Heart right ventricle (tissue), 16 donors: ENCODE results near the gene EVX1. TPM values are rescaled to one million over a fixed set of nuclear protein-coding genes. Genes with fewer than 3 reads are reported as not detected.

Experiments
- ATAC-seq, 8 donors: fragments of 200-7000 bp; cut with Tn5 transposase; one replicate each; pipeline ENCODE4 v1.9.1; 2020; ENCODE audit warnings: mild to moderate bottlenecking in 8 of 8, moderate library complexity in 8 of 8, moderate number of reproducible peaks in 1 of 8
- DNase-seq, 2 donors: peaks; one replicate each; pipeline ENCODE4 v3.0.0-alpha.2; 2020
- H3K27ac ChIP-seq, 10 donors: fragments of 200-600 bp; sonication (generic) in 2 of 10; one replicate each; pipeline versions ENCODE4 v1.5.0 to v1.8.0; 2020 to 2022; ENCODE audit warnings: mild to moderate bottlenecking in 3 of 10
- H3K27me3 ChIP-seq, 7 donors: fragments of 200-600 bp; one replicate each; pipeline ENCODE4 v1.8.0; 2021 to 2022; ENCODE audit warnings: mild to moderate bottlenecking in 2 of 7
- H3K36me3 ChIP-seq, 9 donors: fragments of 200-600 bp; sonication (generic) in 1 of 9; one replicate each; pipeline versions ENCODE4 v1.5.0 to v1.8.0; 2020 to 2022; ENCODE audit warnings: mild to moderate bottlenecking in 2 of 9
- H3K4me1 ChIP-seq, 9 donors: fragments of 200-600 bp; sonication (generic) in 1 of 9; one replicate each; pipeline versions ENCODE4 v1.5.0 to v1.8.0; 2020 to 2022; ENCODE audit warnings: mild to moderate bottlenecking in 4 of 9
- H3K4me3 ChIP-seq, 10 donors: fragments of 200-600 bp; sonication (generic) in 2 of 10; one replicate each; pipeline versions ENCODE4 v1.5.0 to v1.8.0; 2020 to 2022; ENCODE audit warnings: mild to moderate bottlenecking in 7 of 10, moderate library complexity in 2 of 10
- H3K9me3 ChIP-seq, 11 donors: fragments of 200-600 bp in 10 of 11; sonication (generic) in 2 of 11; one replicate each; pipeline versions ENCODE4 v1.5.0 to v1.8.0; 2013 to 2022; ENCODE audit warnings: mild to moderate bottlenecking in 2 of 11, control low read depth in 1 of 11, moderate library complexity in 1 of 11
- CTCF ChIP-seq, 9 donors: fragments of 200-600 bp; sonication (generic) in 2 of 9; IDR thresholded peaks; one replicate each; pipeline versions ENCODE4 v1.5.0 to v1.8.0; 2021 to 2022; ENCODE audit warnings: antibody characterized with exemption in 9 of 9, mild to moderate bottlenecking in 5 of 9, moderate library complexity in 1 of 9
- WGBS, 2 donors: extraction: QIAGEN DNeasy Blood & Tissue Kit; methylation state at CpG; one replicate each; pipeline ENCODE4 v1.1.7; 2013; ENCODE audit warnings: inconsistent platforms in 1 of 2; 5-methylcytosine and 5-hydroxymethylcytosine counted together
- intact Hi-C, 10 donors: fragments of 100-400 bp; cut with DNase I; formaldehyde crosslinking; loops; one replicate each; pipeline versions ENCODE4 v1.11.1 to v1.14.2; 2022
- polyA plus RNA-seq, 2 donors: library from polyadenylated mRNA; stranded (reverse); fragments of 200-250 nt; gene quantifications; one replicate each; pipeline ENCODE4 v1.2.3, GENCODE V29; 2013
- total RNA-seq, 10 donors: library from RNA; stranded (reverse); fragmentation: NEBNext Ultra II Directional in 3 of 10; extraction: Animal tissue kit (Norgen Biotek cat#: 25700) in 3 of 10; gene quantifications; one replicate each; pipeline versions ENCODE4 v1.2.1 to v1.2.4, GENCODE V29; 2021 to 2023
- donor health status: Arrhythmogenic right ventricular cardiomyopathy.
- donor health status: ischemic (EF 13 %, LVEDD 7.1; RV severe dilation, severe dysfunction).
- donor health status: healthy with polysubstance abuse.
- donor health status: DM: no; HTN: yes; CAD: no.
- donor health status: DM: no; HTN: no; CAD: no.
- donor health status: ischemic (EF 25% LVEDD 6.9; RV normal size, moderate dysfunction).
- donor health status: ischemic (EF 25% LVEDD 5.7; RV mildly dilated, moderate dysfunction).
- donor health status: healthy.
- donor health status: DM: yes; HTN: yes; CAD: no.
- donor health status: Ischemic cardiomyopathy.
- donor health status: ischemic (EF 35%, LVEDD 5.7; RV mildly dilated, moderate dysfunction).
- donor health status: nonischemic (EF 11% LVEDD 7.7; RV severe dilation, severe dysfunction).
- donor health status: DM: yes; HTN: yes; CAD: no.
- donor health status: PGD.
- donor health status: ischemic (EF 29% LVEDD 5.4; RV normal size, mild dysfunction).
- donor health status: nonischemic (EF 23%, LVEDD 6.1; RV moderate dilation, normal function).

EVX1 gene
- total and polyA plus RNA-seq, 12 donors: not detected

- no peak for TF ChIP-seq CTCF (IDR thresholded peaks at IDR 0.05)
- Histone ChIP-seq H3K9me3 (peaks cover 0 to 3% (median 0%) of the 10 kb centered on the region in 11 donors), H3K27me3 (peaks cover 0 to 39% (median 17%) of the 10 kb centered on the region in 7 donors), H3K36me3 (no peaks in the 10 kb centered on the region), H3K4me1 (no peaks in the 10 kb centered on the region), H3K27ac (no peak overlapping the region), H3K4me3 (no peak overlapping the region)
- ATAC-seq: no peak
- intact Hi-C loops: no loop called here
- 75 to 81% methylated on average over 3 of the region's 3 CpGs for WGBS, 2 donors
- DNase-seq: no peak
Measured at GRCh38 chr7:27283558-27283957, 41.0 kb downstream of the EVX1 start.

GRCh38 chr7:27295236-27295635 lies 52.6 kb downstream of the EVX1 start:
- WGBS, 2 donors: 72 to 79% methylated on average over 2 of the region's 2 CpGs
- H3K4me3 ChIP-seq: no peak overlapping the region

GRCh38 chr7:27297356-27297755 lies 54.8 kb downstream of the EVX1 start:
- Histone ChIP-seq H3K9me3 (peaks cover 0 to 6% (median 0%) of the 10 kb centered on the region in 11 donors), H3K4me1 (no peaks in the 10 kb centered on the region), H3K36me3 (no peaks in the 10 kb centered on the region), H3K4me3 (no peak overlapping the region), H3K27me3 (peaks cover 0 to 25% (median 6%) of the 10 kb centered on the region in 7 donors), H3K27ac (no peak overlapping the region)
- ATAC-seq (no peak), DNase-seq (no peak)
- intact Hi-C loops: no loop called here
- 61 to 72% methylated on average over 8 of the region's 8 CpGs for WGBS, 2 donors
- no peak for TF ChIP-seq CTCF (IDR thresholded peaks at IDR 0.05)

More at GRCh38 chr7:27295236-27295635, 52.6 kb downstream of the EVX1 start:
- Histone ChIP-seq H3K27me3 (peaks cover 0 to 15% (median 6%) of the 10 kb centered on the region in 7 donors), H3K27ac (no peak overlapping the region), H3K4me1 (no peaks in the 10 kb centered on the region), H3K36me3 (no peaks in the 10 kb centered on the region), H3K9me3 (peaks cover 0 to 6% (median 0%) of the 10 kb centered on the region in 11 donors)
- DNase-seq (no peak), ATAC-seq (no peak)
- intact Hi-C loops: no loop called here
- no peak for TF ChIP-seq CTCF (IDR thresholded peaks at IDR 0.05)

Other genes with a start within 250 kb of the EVX1 start
- under 1 TPM in 2 of 10 donors, not detected in 8; 0.15 to 0.37 TPM for gene HOXA1, start 146.8 kb upstream of the EVX1 start, total RNA-seq
- gene HOXA1, start 146.8 kb upstream of the EVX1 start, polyA plus RNA-seq: under 1 TPM in 1 of 2 donors, not detected in 1; 0.07 TPM
- under 1 TPM in 2 of 10 donors, not detected in 8; 0.15 to 0.23 TPM for gene HOXA2, start 140.1 kb upstream of the EVX1 start, total RNA-seq
- under 1 TPM; 0.10 to 0.22 TPM for gene HOXA2, start 140.1 kb upstream of the EVX1 start, polyA plus RNA-seq
- 1 to 10 TPM in 1 of 10 donors, under 1 TPM in 5, not detected in 4; 0.20 to 1.1 (median 0.48) TPM for gene HOXA4, start 112.0 kb upstream of the EVX1 start, total RNA-seq
- gene HOXA4, start 112.0 kb upstream of the EVX1 start, polyA plus RNA-seq: 1 to 10 TPM in 1 of 2 donors, under 1 TPM in 1; 0.59 to 1.2 TPM
- under 1 TPM in 3 of 10 donors, not detected in 7; 0.21 to 0.95 (median 0.28) TPM for gene HOXA5, start 99.1 kb upstream of the EVX1 start, total RNA-seq
- under 1 TPM in 1 of 2 donors, not detected in 1; 0.09 TPM for gene HOXA5, start 99.1 kb upstream of the EVX1 start, polyA plus RNA-seq
- not detected for gene HOXA6, start 95.0 kb upstream of the EVX1 start, total RNA-seq
- not detected for gene HOXA6, start 95.0 kb upstream of the EVX1 start, polyA plus RNA-seq
- gene HOXA3, start 90.2 kb upstream of the EVX1 start, total RNA-seq: 1 to 10 TPM in 1 of 10 donors, under 1 TPM in 7, not detected in 2; 0.11 to 1.5 (median 0.22) TPM
- under 1 TPM; 0.35 to 0.37 TPM for gene HOXA3, start 90.2 kb upstream of the EVX1 start, polyA plus RNA-seq
- gene HOXA7, start 86.1 kb upstream of the EVX1 start, total RNA-seq: not detected
- gene HOXA7, start 86.1 kb upstream of the EVX1 start, polyA plus RNA-seq: under 1 TPM in 1 of 2 donors, not detected in 1; 0.04 TPM
- not detected for gene HOXA9, start 77.3 kb upstream of the EVX1 start, total RNA-seq
- not detected for gene HOXA9, start 77.3 kb upstream of the EVX1 start, polyA plus RNA-seq
- under 1 TPM in 1 of 10 donors, not detected in 9; 0.19 TPM for gene HOXA10, start 68.5 kb upstream of the EVX1 start, total RNA-seq
- under 1 TPM in 1 of 2 donors, not detected in 1; 0.03 TPM for gene HOXA10, start 68.5 kb upstream of the EVX1 start, polyA plus RNA-seq
- gene HOXA11, start 57.6 kb upstream of the EVX1 start, total RNA-seq: not detected
- not detected for gene HOXA11, start 57.6 kb upstream of the EVX1 start, polyA plus RNA-seq
- gene HOXA13, start 42.7 kb upstream of the EVX1 start, total RNA-seq: not detected
- gene HOXA13, start 42.7 kb upstream of the EVX1 start, polyA plus RNA-seq: not detected